Right cardiac atrium (tissue), 5 donors: ENCODE data around the gene ECSIT. TPM values are rescaled to one million over a fixed set of nuclear protein-coding genes. Genes with fewer than 3 reads are reported as not detected.

Experiments used
- ATAC-seq, 2 donors: fragments of 200-7000 bp; cut with Tn5 transposase; one replicate each; pipeline versions ENCODE4 v1.8.0 to v1.9.1; 2020; ENCODE audit warnings: moderate library complexity in 2 of 2, mild to moderate bottlenecking in 1 of 2
- DNase-seq, 3 donors: peaks; one replicate each; pipeline ENCODE4 v3.0.0-alpha.2; 2020
- H3K27ac ChIP-seq: one replicate; pipeline ENCODE4 v1.5.1; 2013; ENCODE audit warnings: mild to moderate bottlenecking, low read length, control low read depth, moderate library complexity
- H3K27me3 ChIP-seq: one replicate; pipeline ENCODE4 v1.6.1; 2013; ENCODE audit not compliant: control insufficient read depth, insufficient read depth
- H3K4me1 ChIP-seq: one replicate; pipeline ENCODE4 v1.6.1; 2013; ENCODE audit warnings: low read length; ENCODE audit not compliant: control insufficient read depth, insufficient read depth
- H3K4me3 ChIP-seq: one replicate; pipeline ENCODE4 v1.5.1; 2013; ENCODE audit warnings: low read length, control low read depth
- H3K9me3 ChIP-seq: one replicate; pipeline ENCODE4 v1.6.1; 2013; ENCODE audit warnings: low read length; ENCODE audit not compliant: control insufficient read depth
- WGBS: extraction: QIAGEN DNeasy Blood & Tissue Kit; methylation state at CpG from one replicate; pipeline ENCODE4 v1.1.7; 2013; 5-methylcytosine and 5-hydroxymethylcytosine counted together
- intact Hi-C, 4 donors: fragments of 100-400 bp; cut with DNase I; formaldehyde crosslinking; loops; one replicate each; pipeline versions ENCODE4 v1.11.0 to v1.14.0; 2022 to 2023
- polyA plus RNA-seq: library from polyadenylated mRNA; stranded (reverse); fragments of 200-250 nt; gene quantifications from one replicate; pipeline ENCODE4 v1.2.3, GENCODE V29; 2013
- total RNA-seq, 4 donors: library from RNA; stranded (reverse); fragmentation: NEBNext Ultra II Directional; extraction: Animal tissue kit (Norgen Biotek cat#: 25700); gene quantifications; one replicate each; pipeline ENCODE4 v1.2.1, GENCODE V29; 2021
- donor health status: healthy with polysubstance abuse.
- donor health status: DM: no; HTN: yes; CAD: no.
- donor health status: DM: no; HTN: no; CAD: no.
- donor health status: DM: no; HTN: yes; CAD: no; lungs with severe emphysema.
- donor health status: DM: yes; HTN: yes; CAD: no.

ECSIT gene
- total and polyA plus RNA-seq, 5 donors = 88.1 to 133 (median 112) TPM

DNA sequence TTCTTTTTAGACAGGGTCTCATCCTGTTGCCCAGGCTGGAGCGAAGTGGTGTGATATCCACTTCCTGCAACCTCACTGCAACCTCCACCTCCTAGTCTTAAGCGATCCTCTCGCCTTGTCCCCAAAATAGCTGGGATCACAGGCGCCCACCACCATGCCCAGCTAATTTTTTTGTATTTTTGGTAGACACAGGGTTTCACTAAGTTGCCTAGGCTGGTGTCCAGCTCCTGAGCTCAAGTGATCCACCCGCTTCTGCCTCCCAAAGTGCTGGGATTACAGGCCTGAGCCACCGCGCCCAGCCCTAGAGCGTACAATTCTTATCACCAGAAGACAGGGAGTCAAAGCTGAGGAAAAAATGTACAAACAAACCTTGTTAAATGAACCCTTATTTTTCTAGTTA lies 34.6 kb upstream of the ECSIT start:
- Histone ChIP-seq H3K9me3 (no peaks in the 10 kb centered on the region), H3K27ac (no peak overlapping the region), H3K27me3 (no peaks in the 10 kb centered on the region), H3K4me1 (peaks cover 2% of the 10 kb centered on the region), H3K4me3 (no peak overlapping the region)
- 71% methylated on average over 8 of the region's 8 CpGs for WGBS
- DNase-seq (no peak), ATAC-seq (no peak)
- intact Hi-C loops = no loop called here

DNA sequence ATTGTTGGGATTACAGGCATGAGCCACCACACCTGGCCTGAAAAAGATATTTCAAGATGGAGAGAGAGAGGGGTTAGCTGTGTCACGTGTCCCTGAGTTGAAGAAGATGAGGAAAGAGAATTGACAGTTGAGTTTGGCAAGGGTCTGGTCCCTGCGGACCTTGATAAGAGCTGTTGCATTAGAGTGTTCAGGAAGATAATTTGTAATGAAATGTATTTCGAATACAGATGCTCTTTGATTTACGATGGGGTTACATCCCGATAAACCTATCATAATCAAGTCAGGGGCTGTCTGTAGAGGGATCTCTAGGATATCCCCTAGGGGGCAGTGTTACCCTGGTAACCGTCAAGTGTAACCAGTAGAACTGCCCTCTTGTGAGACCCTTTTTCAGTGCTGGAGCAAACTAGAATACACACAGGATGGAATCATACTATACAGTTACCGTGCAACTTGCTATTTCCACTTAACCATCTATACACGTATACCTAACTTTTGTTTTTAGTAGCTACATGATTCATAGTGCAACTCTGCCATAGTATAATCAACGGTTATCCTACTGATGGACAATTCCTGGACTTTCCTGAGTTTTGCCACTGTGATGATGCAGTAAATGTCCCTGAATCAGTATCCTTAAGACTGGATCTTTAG lies 31.6 kb upstream of the ECSIT start:
- peak; percentile 39 to 63 for ATAC-seq
- intact Hi-C loops = no loop called here
- DNase-seq = no peak
- no peak overlapping the region for H3K27ac ChIP-seq
- 14% methylated on average over 9 of the region's 9 CpGs for WGBS
- no peaks in the 10 kb centered on the region for H3K27me3 ChIP-seq
- H3K4me3 ChIP-seq = no peak overlapping the region
- peaks cover 5% of the 10 kb centered on the region for H3K4me1 ChIP-seq
- no peaks in the 10 kb centered on the region for H3K9me3 ChIP-seq

DNA sequence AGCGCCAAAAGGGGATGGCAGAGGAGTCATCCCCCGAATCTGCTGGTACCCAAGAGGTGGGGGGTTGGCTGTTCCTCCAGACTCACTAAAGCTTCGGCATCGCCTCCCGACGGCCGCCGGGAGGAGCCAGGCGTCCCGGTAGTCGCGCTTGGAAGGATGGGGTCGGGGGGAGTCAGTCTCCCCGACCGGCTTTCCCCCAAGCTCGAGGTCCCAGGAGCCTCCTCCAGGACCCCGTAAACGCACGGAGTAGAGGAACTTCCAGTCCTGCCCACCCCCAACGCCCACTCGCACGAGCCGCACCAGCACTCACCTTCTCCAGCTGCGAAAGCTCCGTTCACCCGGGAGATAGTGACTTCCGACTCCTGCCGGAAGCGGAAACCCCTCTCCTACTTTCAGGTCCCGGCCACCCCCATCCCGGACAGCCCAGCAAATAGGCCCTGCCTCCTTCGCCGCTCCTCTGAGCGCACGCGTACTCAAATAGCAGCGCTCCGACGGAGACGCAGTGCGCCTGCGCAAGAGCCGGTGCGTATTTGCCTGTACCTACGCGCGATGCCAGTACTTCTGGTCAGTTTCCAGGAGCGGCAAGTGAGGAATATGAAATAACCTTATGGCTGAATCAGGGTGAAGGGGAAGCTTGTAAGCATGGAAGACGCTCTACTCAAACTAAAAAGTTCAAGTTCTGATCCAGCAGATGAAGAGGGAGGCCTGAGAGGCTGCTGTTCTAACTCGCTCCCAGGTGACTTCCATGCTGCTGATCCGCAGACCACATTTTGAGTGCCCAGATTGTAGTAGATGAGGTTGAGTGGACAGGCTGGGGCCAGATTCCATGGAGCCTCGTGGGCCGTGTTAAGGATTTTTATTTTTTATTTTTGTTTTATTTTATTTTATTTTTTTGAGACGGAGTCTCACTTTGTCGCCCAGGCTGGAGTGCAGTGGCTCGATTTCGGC lies 30.2 kb upstream of the ECSIT start, which contains the start of gene ELOF1:
Gene ELOF1 (minus strand): TSS at position 350 of the 948 bp plus-strand sequence. CDS start 4,883 bp downstream, outside the sequence.
- ATAC-seq = peak; percentile 98
- 3% methylated on average over 57 of the region's 57 CpGs for WGBS
- intact Hi-C loops = no loop called here
- Histone ChIP-seq H3K9me3 (no peaks in the 10 kb centered on the region), H3K4me3 (peak within 1 kb of the TSS; percentile 93), H3K27ac (peak within 1 kb of the TSS; percentile 77), H3K4me1 (peaks cover 5% of the 10 kb centered on the region), H3K27me3 (no peaks in the 10 kb centered on the region)
- DNase-seq = peak; percentile 98 to 99 (median 99)

DNA sequence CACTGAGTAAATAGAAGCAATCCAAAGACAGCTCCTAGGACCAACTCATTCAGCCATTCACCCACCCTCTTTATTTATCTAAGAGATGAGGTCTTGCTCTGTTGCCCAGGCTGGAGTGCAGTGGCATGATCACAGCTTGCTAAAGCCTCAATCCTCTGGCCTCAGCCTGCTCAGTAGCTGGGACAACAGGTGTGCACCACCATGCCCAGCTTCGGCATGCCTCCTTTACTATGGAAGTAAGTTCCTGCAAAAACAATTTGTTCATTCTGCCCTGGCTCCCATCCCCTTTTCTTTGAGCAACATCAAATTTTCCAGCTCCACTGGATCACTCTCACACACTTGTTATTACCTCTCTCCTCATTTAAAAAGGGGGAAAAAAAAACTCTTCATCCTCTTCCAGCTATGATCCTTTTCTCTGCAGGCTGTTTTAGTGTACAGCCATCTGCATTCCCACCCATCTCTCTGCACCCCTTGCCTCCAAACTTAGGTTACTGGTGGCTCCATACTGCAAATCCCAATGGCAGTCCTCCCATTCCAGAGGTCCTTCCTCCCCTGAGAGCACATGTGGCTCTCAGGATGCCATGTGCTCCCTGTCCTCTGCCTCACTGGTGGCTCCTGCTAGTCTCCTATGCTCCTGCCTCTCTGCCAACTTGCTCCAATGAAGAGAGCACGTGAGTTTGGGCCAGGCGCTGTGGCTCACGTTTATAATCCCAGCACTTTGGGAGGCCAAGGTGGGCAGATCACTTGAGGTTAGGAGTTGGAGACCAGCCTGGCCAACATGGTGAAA lies 27.9 kb upstream of the ECSIT start:
- Histone ChIP-seq H3K27ac (no peak overlapping the region), H3K4me1 (peaks cover 5% of the 10 kb centered on the region), H3K4me3 (no peak overlapping the region), H3K27me3 (no peaks in the 10 kb centered on the region), H3K9me3 (no peaks in the 10 kb centered on the region)
- ATAC-seq (no peak), DNase-seq (no peak)
- WGBS = 76% methylated on average over 4 of the region's 4 CpGs
- intact Hi-C loops = no loop called here

DNA sequence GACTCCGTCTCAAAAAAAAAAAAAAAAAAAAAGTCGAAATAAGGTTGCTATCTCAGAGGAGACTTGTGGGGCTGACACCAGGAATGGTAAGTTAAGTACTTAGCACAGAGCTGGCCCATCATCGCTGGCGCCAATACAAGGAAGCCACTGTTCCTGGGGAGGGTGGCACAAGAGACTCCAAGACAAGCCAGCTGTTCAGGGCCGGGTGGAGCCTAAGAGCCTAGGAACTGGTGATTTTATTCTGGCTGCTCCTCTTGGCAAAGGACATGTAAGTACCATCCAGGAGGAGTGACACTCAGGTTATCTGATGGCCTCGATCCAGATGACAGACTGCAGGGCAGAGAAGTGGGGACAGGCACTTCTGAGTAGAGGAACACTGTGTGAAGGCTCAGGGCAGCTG lies 26.3 kb upstream of the ECSIT start:
- Histone ChIP-seq H3K27ac (no peak overlapping the region), H3K27me3 (no peaks in the 10 kb centered on the region), H3K4me1 (peaks cover 5% of the 10 kb centered on the region), H3K4me3 (no peak overlapping the region), H3K9me3 (no peaks in the 10 kb centered on the region)
- 75% methylated on average over 6 of the region's 6 CpGs for WGBS
- ATAC-seq = peak in 1 of 2 donors; percentile 8
- DNase-seq = no peak
- intact Hi-C loops = no loop called here

DNA sequence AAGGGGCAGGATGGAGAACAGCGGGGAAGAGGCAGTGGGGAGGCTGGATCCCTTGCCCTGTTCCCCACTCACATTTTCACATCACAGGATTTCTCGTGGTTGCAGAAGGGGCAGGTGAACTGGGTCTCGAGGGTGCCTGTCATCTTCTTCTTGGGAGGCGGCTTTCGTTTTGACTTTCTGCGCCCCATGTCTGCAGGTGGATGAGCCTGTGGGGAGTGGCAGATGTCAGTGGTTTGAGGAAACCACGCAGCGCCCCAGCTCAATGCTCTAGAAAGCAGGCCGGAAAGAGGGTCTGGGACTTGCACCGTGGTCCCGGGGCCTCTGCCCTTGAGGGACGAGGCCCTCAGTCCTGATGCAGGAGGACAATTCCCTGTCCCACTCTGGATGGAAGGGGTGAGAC lies 25.2 kb upstream of the ECSIT start:
- Histone ChIP-seq H3K4me3 (no peak overlapping the region), H3K9me3 (no peaks in the 10 kb centered on the region), H3K27ac (no peak overlapping the region), H3K27me3 (no peaks in the 10 kb centered on the region), H3K4me1 (peaks cover 3% of the 10 kb centered on the region)
- intact Hi-C loops = no loop called here
- WGBS = 93% methylated on average over 12 of the region's 12 CpGs
- ATAC-seq = no peak
- no peak for DNase-seq

DNA sequence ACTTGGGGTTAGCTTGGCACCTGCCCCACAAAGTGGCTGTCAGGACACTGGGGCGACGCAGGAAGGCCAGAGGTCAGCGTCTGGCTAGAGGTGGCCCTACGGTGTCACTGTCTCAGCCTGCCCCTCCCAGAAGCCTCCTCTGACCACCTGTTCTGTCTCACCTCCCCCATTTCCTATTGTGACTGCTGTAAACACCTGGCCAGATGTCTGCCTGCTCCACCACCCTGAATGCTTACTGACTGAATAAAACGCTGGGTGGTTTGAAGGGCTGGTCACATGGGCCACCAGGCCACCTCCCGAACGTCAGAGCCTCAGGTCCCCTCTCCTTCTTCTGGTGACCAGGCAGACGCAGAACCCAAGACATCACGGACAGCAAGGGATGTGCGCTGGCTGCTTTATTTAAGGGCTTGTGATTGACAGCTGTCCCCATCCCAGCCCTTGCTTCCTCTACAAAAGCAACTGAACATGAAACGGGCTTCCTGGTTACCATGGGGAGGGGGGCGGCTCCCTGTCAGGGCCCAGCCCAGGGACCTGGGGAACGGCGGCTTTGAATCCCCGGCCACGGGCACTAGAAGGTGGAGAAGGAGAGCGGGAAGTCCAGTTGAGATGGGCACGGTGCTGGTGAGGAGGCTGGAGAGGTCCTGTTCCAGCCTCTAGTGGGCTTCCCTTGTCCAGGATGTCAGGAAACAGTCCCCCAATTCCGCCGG lies 23.9 kb upstream of the ECSIT start:
- no peaks in the 10 kb centered on the region for H3K27me3 ChIP-seq
- ATAC-seq (no peak), DNase-seq (no peak)
- H3K27ac ChIP-seq = no peak overlapping the region
- intact Hi-C loops = no loop called here
- WGBS = 74% methylated on average over 20 of the region's 20 CpGs
- H3K4me3 ChIP-seq = no peak overlapping the region
- no peaks in the 10 kb centered on the region for H3K9me3 ChIP-seq
- peaks cover 1% of the 10 kb centered on the region for H3K4me1 ChIP-seq

DNA sequence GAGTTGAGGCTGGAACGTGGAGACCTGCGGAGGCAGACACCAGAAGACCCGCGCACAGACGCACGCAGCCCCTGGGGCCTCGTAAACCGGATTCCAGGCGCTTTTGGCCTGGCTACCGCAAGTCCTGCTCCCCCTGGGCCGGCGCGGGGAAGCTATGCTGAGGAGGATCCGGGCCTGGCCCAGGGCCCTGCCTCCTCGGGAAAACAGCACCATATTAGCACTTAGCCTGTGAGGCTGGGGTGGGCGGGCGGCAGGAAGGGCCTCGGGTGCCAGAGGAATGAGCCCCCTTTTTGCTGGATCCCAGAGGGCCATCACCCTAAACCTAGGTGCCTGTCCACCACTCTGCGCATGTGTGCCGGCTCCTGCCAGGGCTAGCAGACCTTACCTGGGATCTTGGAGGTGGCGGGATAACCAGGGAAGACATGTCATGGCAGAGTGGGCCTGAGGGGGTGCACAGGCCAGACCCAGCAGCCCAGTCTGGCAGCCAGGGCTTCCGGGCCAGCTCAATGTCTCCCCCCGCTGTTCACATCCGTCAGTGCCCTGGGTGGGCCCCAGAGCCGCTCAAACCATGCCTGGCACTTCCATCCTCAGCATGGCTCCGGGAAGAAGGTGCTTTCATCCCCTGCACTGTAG lies 22.8 kb upstream of the ECSIT start:
- ATAC-seq (peak; percentile 9 to 38), DNase-seq (no peak)
- Histone ChIP-seq H3K4me1 (peaks cover 1% of the 10 kb centered on the region), H3K27me3 (no peaks in the 10 kb centered on the region), H3K4me3 (no peak overlapping the region), H3K27ac (no peak overlapping the region), H3K9me3 (no peaks in the 10 kb centered on the region)
- WGBS = 77% methylated on average over 26 of the region's 26 CpGs
- intact Hi-C loops = no loop called here

DNA sequence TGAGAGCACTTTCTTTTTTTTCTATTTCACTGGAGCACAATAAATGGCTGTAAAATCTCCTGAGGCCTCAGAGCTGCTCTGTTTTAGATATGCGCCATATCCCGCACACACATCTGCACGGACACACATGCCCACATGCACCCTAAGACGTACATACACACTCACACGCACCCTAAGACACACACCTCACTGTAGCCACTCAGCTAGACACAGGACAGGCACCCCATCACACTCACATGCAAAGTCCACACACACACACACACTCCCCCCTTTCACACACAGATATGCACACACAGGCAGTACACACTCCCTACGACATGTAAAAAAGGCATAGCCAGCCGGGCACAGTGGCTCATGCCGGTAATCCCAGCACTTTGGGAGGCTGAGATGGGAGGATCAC lies 21.3 kb upstream of the ECSIT start:
- Histone ChIP-seq H3K27me3 (no peaks in the 10 kb centered on the region), H3K4me3 (no peak overlapping the region), H3K27ac (no peak overlapping the region), H3K9me3 (no peaks in the 10 kb centered on the region), H3K4me1 (no peaks in the 10 kb centered on the region)
- WGBS = 87% methylated on average over 8 of the region's 8 CpGs
- DNase-seq (no peak), ATAC-seq (no peak)
- intact Hi-C loops = no loop called here

DNA sequence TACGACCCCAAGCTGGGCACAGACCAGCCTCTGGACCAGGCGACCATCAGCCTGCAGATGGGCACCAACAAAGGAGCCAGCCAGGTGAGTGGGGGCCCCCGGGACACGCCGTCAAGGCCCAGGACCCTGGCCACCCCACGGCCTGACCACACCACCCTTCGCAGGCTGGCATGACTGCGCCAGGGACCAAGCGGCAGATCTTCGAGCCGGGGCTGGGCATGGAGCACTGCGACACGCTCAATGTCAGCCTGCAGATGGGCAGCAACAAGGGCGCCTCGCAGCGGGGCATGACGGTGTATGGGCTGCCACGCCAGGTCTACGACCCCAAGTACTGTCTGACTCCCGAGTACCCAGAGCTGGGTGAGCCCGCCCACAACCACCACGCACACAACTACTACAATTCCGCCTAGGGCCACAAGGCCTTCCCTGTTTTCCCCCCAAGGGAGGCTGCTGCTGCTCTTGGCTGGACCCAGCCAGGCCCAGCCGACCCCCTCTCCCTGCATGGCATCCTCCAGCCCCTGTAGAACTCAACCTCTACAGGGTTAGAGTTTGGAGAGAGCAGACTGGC lies 20.5 kb upstream of the ECSIT start:
- Histone ChIP-seq H3K27ac (no peak overlapping the region), H3K27me3 (no peaks in the 10 kb centered on the region), H3K4me1 (no peaks in the 10 kb centered on the region), H3K9me3 (no peaks in the 10 kb centered on the region), H3K4me3 (no peak overlapping the region)
- DNase-seq (no peak), ATAC-seq (no peak)
- WGBS = 89% methylated on average over 24 of the region's 24 CpGs
- intact Hi-C loops = no loop called here
